GM18909 (cell line): ENCODE measurements around the gene DRD4.
"Not testable (repeated sequence)": the region's sequence is repeated elsewhere in the genome, so short reads cannot be mapped to it uniquely, and the experiment has no call there.

Experiments used
- ATAC-seq: cut with Tn5 transposase; IDR thresholded peaks from one replicate; pipeline ENCODE4 v1.9.1; 2021; ENCODE audit warnings: mild to moderate bottlenecking; ENCODE audit not compliant: unreplicated experiment, poor library complexity

The DRD4 gene

DNA sequence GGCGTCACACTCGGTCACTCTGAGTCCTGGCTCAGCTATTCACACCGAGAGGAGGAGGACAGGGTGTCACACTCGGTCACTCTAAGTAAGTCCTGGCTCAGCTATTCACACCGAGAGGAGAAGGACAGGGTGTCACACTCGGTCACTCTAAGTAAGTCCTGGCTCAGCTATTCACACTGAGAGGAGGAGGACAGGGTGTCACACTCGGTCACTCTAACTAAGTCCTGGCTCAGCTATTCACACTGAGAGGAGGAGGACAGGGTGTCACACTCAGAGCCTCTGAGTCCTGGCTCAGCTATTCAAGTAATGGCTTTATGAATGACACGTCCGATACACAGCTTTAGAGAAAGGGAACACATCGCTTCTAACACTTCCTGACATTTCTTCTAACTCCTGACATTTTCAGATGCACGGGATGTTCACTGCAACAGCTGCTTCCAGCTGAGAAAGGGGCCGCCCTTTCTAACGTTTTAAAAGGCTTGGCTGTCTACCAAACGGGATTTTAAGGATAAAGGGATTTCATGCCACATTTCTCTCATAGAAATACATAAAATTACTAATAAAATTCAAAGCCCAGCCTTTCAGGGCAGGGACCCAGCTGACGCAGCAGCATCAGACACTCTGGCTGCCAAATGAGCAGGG is 28.1 kb downstream of the DRD4 start:
- ATAC-seq, result no peak

GRCh38 chr11:665704-666281 is 28.7 kb downstream of the DRD4 start:
- no peak for ATAC-seq

DNA sequence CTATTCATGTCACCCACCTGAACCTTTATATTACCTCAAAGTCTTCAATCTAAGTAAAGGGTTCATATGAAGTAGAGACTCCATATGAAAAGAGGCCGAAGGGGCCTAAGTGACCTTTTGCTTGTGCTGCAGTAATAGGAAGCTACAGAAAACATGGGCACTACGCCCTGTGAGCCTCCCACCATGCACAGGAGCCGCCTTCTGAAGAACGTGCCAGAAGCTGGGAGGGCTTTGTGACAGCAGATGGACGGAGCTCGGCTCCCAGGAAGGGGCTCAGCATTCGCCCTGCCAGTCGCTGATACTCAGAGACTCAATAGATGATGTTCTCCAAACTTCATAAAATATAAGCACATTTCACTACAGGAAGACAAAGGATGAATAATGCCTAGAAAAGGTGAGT is 36.8 kb downstream of the DRD4 start:
- no peak for ATAC-seq

GRCh38 chr11:674406-674805 is 37.3 kb downstream of the DRD4 start:
- ATAC-seq, result no peak

DNA sequence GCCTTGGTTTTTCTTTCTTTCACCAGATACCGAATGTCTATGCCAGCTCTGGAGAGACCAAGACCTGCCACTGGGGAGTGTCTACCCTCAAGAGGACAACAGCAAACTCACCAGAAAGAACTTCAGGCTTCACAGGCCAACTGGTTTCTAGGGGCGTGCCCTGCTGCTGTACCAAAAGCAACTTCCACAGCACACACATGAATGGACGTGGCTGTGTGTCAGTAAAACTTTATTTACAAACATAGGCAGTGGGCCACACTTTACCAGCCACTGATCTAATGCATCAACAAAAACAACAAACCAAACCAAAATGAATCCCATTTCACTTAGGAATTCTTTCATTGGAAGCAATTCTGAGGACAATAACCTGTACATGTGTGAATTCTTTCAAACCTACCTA is 41.2 kb downstream of the DRD4 start:
- ATAC-seq, result no peak

- no peak for ATAC-seq
These were observed 42.5 kb downstream of the DRD4 start for GRCh38 chr11:679271-680207.

- ATAC-seq, result no peak
These were observed 43.4 kb downstream of the DRD4 start for GRCh38 chr11:680476-680875.

DNA sequence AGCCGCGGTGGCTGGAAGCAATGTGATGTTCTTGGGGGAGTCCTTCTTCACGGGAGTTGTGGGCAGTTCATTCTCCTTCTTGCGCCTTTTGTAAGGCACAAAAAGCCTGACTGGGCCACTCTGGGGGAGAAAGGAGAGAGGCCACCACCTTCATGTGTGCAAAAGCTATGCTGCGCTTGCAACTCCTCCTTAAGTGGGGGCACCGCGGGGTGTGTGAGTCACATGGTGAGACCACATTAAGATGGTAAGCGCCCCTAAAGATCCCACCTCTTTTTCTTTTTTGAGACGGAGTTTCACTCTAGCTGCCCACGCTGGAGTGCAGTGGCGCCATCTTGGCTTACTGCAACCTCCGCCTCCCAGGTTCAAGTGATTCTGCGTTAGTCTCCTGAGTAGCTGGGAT is 43.9 kb downstream of the DRD4 start:
- no peak for ATAC-seq

DNA sequence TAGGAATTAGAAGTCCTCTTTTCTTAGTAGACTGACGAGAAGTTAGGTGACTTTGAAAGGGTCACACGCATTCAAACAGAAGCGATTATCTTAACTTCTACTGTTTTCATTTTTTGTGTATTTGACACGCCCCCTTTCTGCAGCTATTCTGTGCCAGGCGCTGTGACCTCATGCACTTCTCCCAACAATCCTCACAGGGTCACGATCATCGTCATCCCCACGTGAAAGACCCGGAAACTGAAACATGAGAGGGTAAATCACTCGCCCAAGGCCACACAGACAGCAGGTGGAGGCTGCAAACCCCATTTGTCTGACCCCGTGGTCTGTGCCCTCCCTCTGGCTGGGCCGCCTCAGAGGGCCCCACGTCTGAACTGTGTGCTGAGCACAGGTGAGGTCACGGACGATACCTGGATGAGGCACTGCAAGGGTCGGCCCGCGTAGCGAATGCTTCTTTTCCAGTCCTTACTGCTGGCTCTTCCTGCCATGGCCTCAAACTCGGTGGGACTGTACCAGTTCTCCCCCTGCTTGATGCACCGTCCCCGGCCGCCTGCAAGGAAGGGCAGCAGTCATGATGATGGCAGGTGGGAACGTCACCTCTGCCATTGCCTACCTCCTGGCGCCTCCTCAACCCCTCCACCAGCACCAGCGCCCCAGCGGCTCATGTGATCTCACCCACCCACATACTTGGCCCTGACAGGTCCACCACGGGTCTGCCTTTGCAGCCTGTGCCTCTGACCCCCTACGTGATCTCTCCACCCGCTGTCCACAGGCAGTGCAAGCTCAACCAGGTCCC is 49.6 kb downstream of the DRD4 start:
- ATAC-seq, result no peak

- no peak for ATAC-seq
These were observed 50.7 kb downstream of the DRD4 start for GRCh38 chr11:687751-688150.

- ATAC-seq, result no peak
These were observed 51.6 kb downstream of the DRD4 start for GRCh38 chr11:688681-689080.

GRCh38 chr11:689625-690024 is 52.6 kb downstream of the DRD4 start:
- no peak for ATAC-seq

DNA sequence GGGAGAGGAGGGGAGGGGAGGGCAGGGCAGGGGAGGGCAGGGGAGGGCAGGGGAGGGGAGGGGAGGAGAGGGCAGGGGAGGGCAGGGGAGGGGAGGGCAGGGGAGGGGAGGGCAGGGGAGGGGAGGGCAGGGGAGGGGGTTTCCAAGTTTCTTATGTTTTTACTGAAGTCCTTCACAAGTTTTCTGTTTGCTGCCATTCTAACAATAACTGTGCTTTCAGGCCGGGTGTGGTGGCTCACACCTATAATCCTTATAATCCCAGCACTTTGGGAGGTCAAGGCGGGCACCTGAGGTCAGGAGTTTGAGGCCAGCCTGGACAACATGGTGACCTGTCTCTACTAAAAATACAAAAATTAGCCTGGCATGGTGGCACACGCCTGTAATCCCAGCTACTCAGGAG is 53.2 kb downstream of the DRD4 start:
- not testable (repeated sequence) for ATAC-seq
